Activated T-cell treated with anti-CD3 and anti-CD28 coated beads, Interleukin-2, amount 50 U/mL, for 72 hours (primary cell): Measurements from ENCODE around the gene MTURN. TPM values are rescaled to one million over a fixed set of nuclear protein-coding genes. Genes with fewer than 3 reads are reported as not detected.

Experiments used
- ATAC-seq, 2 donors: fragments of 150-1000 bp; cut with Tn5 transposase; replicated peaks in 1 of 2; 2 replicates each; pipeline ENCODE4 v1.10.0; 2021; ENCODE audit warnings: moderate library complexity in 2 of 2, mild to moderate bottlenecking in 1 of 2
- DNase-seq, 2 donors: peaks; one replicate each; pipeline ENCODE4 v3.0.0; 2021 to 2022; ENCODE audit warnings: mixed read lengths in 1 of 2
- H3K27ac Mint-ChIP-seq: one replicate; pipeline ENCODE4 v1.8.0; 2022; ENCODE audit warnings: mild to moderate bottlenecking, moderate library complexity, mixed read lengths
- H3K27me3 Mint-ChIP-seq: one replicate; pipeline ENCODE4 v1.8.0; 2022; ENCODE audit warnings: low read depth, mixed read lengths
- H3K36me3 Mint-ChIP-seq, 2 donors: one replicate each; pipeline ENCODE4 v1.8.0; 2022; ENCODE audit warnings: mixed read lengths in 2 of 2, mild to moderate bottlenecking in 1 of 2; ENCODE audit not compliant: insufficient read depth in 2 of 2
- H3K4me1 Mint-ChIP-seq: one replicate; pipeline ENCODE4 v1.8.0; 2022; ENCODE audit warnings: low read depth, mixed read lengths
- H3K4me3 Mint-ChIP-seq, 2 donors: one replicate each; pipeline ENCODE4 v1.8.0; 2022; ENCODE audit warnings: mild to moderate bottlenecking in 2 of 2, mixed read lengths in 2 of 2, moderate library complexity in 2 of 2
- H3K9me3 Mint-ChIP-seq, 2 donors: one replicate each; pipeline ENCODE4 v1.8.0; 2022; ENCODE audit warnings: mixed read lengths in 2 of 2
- total RNA-seq, 2 donors: library from RNA; stranded (reverse); gene quantifications; one replicate each; pipeline ENCODE4 v1.2.3, GENCODE V29; 2022

MTURN gene
- total RNA-seq, 2 donors from 2014 or later, result 5.3 to 5.4 TPM

DNA sequence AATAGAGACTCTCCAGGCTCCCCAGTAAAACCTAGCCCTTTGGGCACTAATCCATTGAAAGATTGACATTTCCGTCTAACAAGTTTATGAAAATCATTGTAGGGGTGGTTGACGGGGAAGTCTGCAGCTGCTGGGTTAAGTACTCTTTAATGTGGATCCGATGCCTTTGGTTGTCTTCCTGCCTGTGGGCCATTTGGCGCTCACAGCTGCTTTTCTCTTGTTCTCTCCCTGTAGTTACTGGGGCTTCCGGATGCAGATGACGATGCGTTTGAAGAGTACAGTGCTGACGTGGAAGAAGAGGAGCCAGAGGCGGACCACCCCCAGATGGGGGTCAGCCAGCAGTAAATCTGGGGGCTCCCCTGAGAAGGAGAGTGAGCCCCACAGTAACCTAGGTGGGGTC is 22.4 kb downstream of the MTURN start:
- H3K4me3 Mint-ChIP-seq, result peak overlapping the region; percentile 27 to 68
- no peak overlapping the region for H3K27ac Mint-ChIP-seq
- no peaks in the 10 kb centered on the region for H3K27me3 Mint-ChIP-seq
- H3K4me1 Mint-ChIP-seq, result peaks cover 52% of the 10 kb centered on the region
- H3K9me3 Mint-ChIP-seq, result no peaks in the 10 kb centered on the region
- DNase-seq, result peak; percentile 25 to 30
- H3K36me3 Mint-ChIP-seq, result no peaks in the 10 kb centered on the region
- ATAC-seq, result peak; percentile 36 to 63

DNA sequence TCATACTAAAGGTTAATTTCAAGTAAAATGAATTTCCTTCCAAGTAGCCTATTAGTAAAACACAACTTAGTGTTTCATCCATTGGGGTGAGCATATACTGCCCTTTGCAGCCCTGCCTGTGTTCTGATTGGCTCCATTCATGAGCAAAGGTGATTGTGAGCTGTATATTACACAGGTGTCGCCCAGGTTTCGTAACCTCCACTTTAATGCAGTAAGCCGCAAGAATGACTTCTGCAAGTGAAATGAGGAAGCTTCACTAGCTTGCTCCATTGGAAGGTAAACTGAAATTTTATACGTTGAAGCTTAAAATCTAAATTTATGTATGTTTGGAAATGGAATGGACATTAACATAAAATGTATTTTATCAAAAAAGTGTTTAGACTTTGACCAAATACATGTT is 24.4 kb downstream of the MTURN start:
- Mint-ChIP-seq H3K4me3 (peak overlapping the region in 1 of 2 donors; percentile 14), H3K9me3 (no peaks in the 10 kb centered on the region), H3K36me3 (no peaks in the 10 kb centered on the region), H3K4me1 (peaks cover 69% of the 10 kb centered on the region), H3K27me3 (no peaks in the 10 kb centered on the region), H3K27ac (peak overlapping the region; percentile 16)
- no peak for DNase-seq
- ATAC-seq, result no peak

DNA sequence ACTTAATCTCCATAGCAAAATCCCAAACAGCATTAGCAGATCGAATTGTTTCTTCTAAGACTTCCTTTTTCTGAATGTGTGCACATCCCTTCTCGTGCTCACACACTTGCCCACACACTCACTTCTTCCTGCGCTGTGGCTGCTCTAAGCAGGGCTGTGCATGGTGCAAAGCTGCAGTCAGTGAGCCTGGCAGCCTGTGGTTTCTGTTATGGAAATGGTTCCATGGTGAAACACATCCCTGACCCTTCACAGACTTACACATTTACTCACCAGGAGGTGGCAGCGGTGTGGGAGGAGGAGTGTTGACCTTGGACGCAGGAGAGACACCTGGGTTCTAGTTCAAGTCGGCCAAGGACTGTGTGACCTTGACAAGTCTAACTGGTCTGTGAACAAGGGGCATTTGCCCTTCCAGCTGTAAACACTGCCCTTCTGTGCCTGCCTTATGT is 24.9 kb downstream of the MTURN start:
- Mint-ChIP-seq H3K4me1 (peaks cover 69% of the 10 kb centered on the region), H3K9me3 (no peaks in the 10 kb centered on the region), H3K36me3 (no peaks in the 10 kb centered on the region), H3K27ac (peak overlapping the region; percentile 16), H3K4me3 (peak overlapping the region; percentile 14 to 33), H3K27me3 (no peaks in the 10 kb centered on the region)
- peak; percentile 21 to 36 for DNase-seq
- ATAC-seq, result peak; percentile 38 to 43

DNA sequence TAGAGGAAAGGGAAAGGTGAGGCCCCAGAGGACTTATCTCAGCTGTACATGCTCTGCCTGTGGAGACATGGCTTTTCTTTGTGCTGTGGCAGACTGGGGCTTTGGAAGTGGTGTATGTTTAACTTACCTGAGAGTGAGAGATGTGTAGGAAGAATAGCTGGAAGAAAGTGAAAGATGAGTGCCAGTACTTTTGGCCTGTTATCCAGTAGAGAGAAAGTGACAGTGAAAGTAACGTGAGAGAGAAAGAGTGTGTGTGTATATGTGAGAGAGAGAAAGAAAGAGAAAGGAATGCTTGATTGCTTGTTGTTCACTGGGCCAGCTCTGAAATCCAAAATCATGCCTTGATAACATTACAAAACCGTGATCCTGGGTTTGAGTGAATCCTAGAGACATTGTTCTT is 25.5 kb downstream of the MTURN start:
- H3K4me1 Mint-ChIP-seq, result peaks cover 68% of the 10 kb centered on the region
- H3K27me3 Mint-ChIP-seq, result no peaks in the 10 kb centered on the region

DNA sequence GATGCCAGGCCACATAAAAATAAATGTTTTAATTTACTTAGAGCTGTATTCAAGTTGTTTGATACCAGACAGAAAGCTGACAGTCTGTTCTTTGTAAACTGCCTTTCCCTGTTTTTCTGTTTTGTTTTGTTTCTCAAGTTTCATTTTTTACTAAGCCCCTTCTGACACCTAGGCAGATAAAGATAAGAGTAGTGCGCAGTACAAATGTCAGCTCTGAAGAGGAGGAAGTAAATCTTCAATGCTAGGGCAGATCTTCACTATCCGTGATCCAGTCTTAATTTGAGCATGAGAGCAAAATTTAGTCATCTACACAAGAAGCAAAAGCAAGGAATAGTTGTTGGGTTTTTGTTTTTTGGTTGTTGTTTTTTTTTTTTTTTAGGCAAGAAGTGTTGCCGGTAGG is 27.3 kb downstream of the MTURN start:
- peak overlapping the region; percentile 80 for H3K4me3 Mint-ChIP-seq
- no peak for DNase-seq
- no peaks in the 10 kb centered on the region for H3K27me3 Mint-ChIP-seq

More for the DNA sequence above, 25.5 kb downstream of the MTURN start:
- ATAC-seq, result no peak
- H3K9me3 Mint-ChIP-seq, result no peaks in the 10 kb centered on the region
- H3K4me3 Mint-ChIP-seq, result peak overlapping the region in 1 of 2 donors; percentile 33
- no peak for DNase-seq
- no peaks in the 10 kb centered on the region for H3K36me3 Mint-ChIP-seq
- H3K27ac Mint-ChIP-seq, result no peak overlapping the region

DNA sequence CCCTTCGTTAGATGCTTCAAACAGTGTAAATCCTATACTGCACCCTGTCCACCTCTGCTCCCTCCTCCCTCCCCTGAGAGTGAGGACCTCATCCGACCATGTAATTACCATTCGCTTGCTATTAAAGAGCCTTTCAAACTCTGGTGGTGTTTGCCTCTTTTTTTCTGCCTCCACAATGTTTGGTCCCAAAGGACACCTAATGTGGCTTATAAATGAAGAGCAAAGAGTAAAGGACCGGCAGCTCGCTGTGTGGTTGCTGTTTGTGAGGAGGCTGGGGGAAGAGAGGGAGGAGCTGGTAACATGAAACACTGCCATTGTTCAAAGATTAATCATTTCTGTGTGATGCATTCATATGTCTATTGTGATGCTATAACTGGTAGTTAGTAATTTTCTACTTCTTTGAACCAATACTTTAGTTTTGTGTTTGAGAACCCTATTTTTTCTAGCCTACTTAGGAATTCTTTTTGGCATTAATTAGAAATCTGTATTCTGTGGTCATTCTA is 27.9 kb downstream of the MTURN start:
- Mint-ChIP-seq H3K4me1 (peaks cover 55% of the 10 kb centered on the region), H3K36me3 (no peaks in the 10 kb centered on the region), H3K9me3 (no peaks in the 10 kb centered on the region), H3K27ac (peak overlapping the region; percentile 83), H3K27me3 (no peaks in the 10 kb centered on the region), H3K4me3 (peak overlapping the region; percentile 80)
- ATAC-seq, result peak; percentile 77 to 79
- DNase-seq, result peak; percentile 20 to 44

More for the DNA sequence above, 27.3 kb downstream of the MTURN start:
- no peaks in the 10 kb centered on the region for H3K9me3 Mint-ChIP-seq
- ATAC-seq, result peak in 1 of 2 donors; percentile 12
- peaks cover 61% of the 10 kb centered on the region for H3K4me1 Mint-ChIP-seq
- H3K36me3 Mint-ChIP-seq, result no peaks in the 10 kb centered on the region
- H3K27ac Mint-ChIP-seq, result peak overlapping the region; percentile 83

DNA sequence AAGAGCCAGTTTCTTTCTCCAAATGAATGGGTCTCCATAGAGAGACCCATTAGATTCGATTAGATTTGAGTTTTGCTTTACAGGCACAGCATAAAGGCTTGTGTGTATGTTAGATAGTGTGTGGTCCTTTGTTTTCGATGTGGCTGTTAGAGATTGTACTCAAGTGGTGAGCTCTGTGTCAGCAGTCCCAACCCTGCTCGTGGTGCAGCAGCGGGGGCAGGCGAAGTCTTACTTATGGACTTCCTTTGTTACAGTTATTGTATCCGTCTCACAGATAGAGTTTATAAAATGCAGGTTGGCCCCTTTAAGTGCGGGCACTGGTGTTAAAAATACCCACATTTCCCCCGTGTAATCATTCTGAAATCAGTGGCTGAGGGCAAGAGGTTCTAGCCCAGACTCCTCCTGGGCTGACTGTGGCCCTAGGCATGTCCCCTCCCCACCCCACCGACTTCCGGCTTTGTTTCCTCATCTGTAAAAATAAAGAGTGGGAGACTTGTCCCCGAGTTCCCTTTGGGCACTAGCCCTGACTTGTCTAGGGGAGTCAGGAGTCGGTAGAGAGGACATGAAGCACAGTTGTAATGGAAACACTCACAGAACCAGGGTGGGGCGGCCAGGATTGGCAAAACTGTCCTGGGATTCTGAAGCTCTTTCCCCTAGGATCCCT is 28.6 kb downstream of the MTURN start:
- peak overlapping the region; percentile 80 for H3K4me3 Mint-ChIP-seq
- peak; percentile 56 to 59 for DNase-seq
- H3K4me1 Mint-ChIP-seq, result peaks cover 50% of the 10 kb centered on the region
- H3K27me3 Mint-ChIP-seq, result no peaks in the 10 kb centered on the region
- peak; percentile 73 to 75 for ATAC-seq
- H3K9me3 Mint-ChIP-seq, result no peaks in the 10 kb centered on the region
- no peaks in the 10 kb centered on the region for H3K36me3 Mint-ChIP-seq
- H3K27ac Mint-ChIP-seq, result peak overlapping the region; percentile 83

DNA sequence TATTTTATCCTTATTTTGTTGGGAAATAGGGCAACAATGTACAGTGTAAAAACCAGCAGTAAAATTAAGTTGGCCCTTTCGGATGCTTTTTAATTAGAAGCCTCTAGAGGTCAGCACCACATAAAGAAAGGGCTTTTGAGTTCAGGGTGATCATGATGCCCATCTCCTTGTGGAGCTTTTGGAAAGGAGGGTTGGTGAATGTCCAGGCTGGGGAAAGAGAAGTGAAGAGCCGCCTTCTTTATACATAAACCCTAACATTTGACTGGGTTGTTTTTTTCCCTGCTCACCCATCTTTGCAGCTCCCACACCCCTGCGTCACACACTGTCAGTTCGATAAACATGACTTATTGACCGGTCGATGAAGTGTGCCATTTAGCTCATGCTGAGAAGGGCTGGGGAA is 29.8 kb downstream of the MTURN start:
- Mint-ChIP-seq H3K9me3 (no peaks in the 10 kb centered on the region), H3K27me3 (no peaks in the 10 kb centered on the region), H3K27ac (no peak overlapping the region), H3K4me3 (no peak overlapping the region), H3K4me1 (peaks cover 41% of the 10 kb centered on the region), H3K36me3 (no peaks in the 10 kb centered on the region)
- DNase-seq (no peak), ATAC-seq (no peak)

DNA sequence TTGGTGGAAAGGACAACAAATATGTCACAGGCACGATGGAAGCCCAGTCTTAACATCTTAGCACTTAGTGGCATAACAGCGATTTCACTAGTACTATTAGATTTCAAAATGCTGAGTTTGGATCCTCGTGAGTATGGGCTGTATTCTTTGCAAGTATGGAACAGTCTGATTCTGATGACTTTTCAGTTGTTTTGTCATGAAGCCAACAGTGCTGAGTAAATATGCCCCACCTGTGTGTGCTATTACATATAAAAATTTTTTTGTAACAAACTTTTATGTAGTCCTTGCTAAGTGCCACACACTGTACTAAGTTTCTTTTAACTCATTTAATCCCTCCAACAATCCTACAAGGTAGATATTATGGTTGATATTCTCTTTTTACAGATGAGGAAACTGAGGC is 30.8 kb downstream of the MTURN start:
- Mint-ChIP-seq H3K36me3 (no peaks in the 10 kb centered on the region), H3K4me1 (peaks cover 31% of the 10 kb centered on the region), H3K27me3 (no peaks in the 10 kb centered on the region), H3K27ac (no peak overlapping the region), H3K9me3 (no peaks in the 10 kb centered on the region), H3K4me3 (no peak overlapping the region)
- ATAC-seq (no peak), DNase-seq (no peak)

DNA sequence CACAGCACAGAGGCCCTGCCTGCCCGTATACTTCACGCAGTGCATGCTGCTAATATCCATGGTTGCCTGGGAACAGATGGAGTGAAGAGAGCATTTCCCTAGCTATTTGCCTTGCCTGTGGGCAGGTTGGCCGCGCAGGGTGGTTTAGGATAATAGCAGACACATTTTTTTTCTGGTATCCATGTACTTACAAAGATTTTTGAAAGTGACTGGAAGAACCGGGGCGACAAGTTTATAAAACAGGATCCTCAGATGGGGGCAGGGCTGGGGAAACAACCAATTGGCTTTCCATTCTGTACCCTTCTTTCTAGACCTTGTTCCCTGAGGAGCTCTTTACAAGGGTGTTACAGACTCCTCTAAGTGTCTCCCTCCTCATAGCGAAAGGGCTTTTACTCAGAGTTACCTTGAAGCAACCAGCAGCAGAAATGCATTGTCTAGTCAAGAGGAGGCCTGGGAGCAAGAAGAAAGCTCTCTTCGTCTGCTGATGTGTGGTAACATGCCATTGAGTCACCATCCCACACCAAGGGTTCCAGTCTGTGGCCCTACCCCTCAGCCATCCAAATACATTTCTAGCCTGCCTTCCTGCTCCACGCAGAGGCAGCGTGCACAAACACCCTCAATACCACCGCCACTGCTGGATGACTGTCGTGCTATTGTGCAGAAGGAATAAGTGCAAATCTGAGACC is 31.5 kb downstream of the MTURN start:
- no peak for DNase-seq
- H3K4me1 Mint-ChIP-seq, result peaks cover 24% of the 10 kb centered on the region

DNA sequence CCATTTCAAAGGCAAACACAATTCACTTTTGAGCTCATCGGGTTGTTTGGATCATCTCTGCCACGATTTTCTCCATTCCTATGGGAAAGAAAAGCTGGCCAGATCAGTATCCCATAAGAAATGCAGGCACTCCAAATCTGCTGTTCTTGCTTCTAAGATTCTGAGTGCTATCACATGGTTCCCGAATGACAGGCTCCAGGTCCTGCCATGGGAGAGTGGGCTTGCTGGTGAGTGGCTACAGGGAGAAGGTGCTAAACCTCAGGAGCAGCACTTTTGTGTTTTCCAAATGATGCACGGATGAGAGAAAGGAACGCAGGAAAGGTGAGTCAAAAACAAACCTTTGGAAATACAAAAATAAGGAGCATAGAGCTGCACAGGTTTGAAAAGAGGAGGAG is 32.1 kb downstream of the MTURN start:
- Mint-ChIP-seq H3K9me3 (no peaks in the 10 kb centered on the region), H3K4me3 (no peak overlapping the region), H3K36me3 (no peaks in the 10 kb centered on the region), H3K27ac (no peak overlapping the region), H3K4me1 (peaks cover 21% of the 10 kb centered on the region), H3K27me3 (no peaks in the 10 kb centered on the region)
- DNase-seq (no peak), ATAC-seq (no peak)

More for the DNA sequence above, 31.5 kb downstream of the MTURN start:
- H3K27ac Mint-ChIP-seq, result no peak overlapping the region
- H3K4me3 Mint-ChIP-seq, result no peak overlapping the region
- H3K36me3 Mint-ChIP-seq, result no peaks in the 10 kb centered on the region
- no peaks in the 10 kb centered on the region for H3K27me3 Mint-ChIP-seq
- ATAC-seq, result no peak
- H3K9me3 Mint-ChIP-seq, result no peaks in the 10 kb centered on the region

DNA sequence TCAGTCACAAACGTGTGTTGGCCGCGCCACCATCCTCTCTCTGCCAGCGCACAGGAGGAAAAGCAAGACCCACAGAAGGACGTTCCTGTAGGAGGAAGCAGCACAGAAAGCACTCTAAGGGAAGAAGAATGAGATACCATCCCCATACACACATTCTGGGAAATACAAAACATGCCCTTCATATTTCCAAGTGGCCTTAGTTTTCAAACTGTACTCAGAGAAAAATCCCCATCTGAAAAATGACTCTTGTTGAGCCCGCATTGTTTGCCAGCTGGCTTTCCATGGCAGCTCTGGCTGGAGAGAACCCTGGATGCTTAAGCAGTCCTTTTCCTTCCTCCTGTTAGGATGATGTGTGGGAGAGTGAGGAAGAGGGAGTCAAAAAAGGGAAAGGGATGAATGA is 33.1 kb downstream of the MTURN start:
- no peak for ATAC-seq
- H3K9me3 Mint-ChIP-seq, result no peaks in the 10 kb centered on the region

DNA sequence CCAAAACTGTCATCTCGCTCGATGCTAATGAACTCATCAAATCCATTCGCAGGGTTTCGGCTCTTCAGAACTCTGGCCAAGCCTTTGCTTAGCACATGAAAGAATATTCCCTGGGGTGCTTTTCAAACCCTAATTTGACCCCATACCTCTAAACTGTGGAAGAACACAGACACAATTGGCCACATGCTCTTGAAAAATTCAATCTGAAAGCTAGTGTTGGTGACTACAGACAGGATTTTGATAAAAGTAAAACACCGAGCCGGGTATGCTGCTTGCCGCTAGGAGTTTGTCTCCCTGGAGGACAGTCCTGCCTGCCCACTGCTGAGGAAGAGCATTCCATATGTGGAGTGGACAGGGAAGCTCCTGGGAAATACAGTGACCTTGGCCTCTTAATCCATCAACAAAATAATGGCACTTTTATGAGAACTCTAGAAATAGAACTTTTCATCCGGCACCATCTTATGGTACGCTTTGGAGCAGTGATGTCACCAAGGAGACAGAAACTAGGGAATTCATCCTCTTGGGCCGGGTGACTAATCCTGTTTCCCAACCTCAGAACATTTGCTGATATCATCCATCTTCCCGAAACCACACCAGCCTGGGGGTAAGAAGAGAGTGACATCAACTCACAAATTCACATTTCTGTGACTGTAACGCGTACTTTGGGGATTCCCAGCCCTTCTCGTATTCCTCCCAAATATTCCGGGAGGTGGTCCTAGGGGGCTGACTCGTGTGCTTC is 34.2 kb downstream of the MTURN start:
- DNase-seq (no peak), ATAC-seq (no peak)
- Mint-ChIP-seq H3K27ac (no peak overlapping the region), H3K36me3 (no peaks in the 10 kb centered on the region), H3K4me3 (no peak overlapping the region), H3K27me3 (no peaks in the 10 kb centered on the region), H3K4me1 (no peaks in the 10 kb centered on the region), H3K9me3 (no peaks in the 10 kb centered on the region)

More for the DNA sequence above, 33.1 kb downstream of the MTURN start:
- no peak overlapping the region for H3K27ac Mint-ChIP-seq
- no peak overlapping the region for H3K4me3 Mint-ChIP-seq
- H3K27me3 Mint-ChIP-seq, result no peaks in the 10 kb centered on the region
- H3K36me3 Mint-ChIP-seq, result no peaks in the 10 kb centered on the region
- peaks cover 10% of the 10 kb centered on the region for H3K4me1 Mint-ChIP-seq
- no peak for DNase-seq
